SK-N-SH treated with all-trans-retinoic acid at 6 μM for 48 hours (cell line): ENCODE data around the gene PTBP1.

Source experiments
- ATAC-seq: fragments of 200-7000 bp; cut with Tn5 transposase; 3 replicates; pipeline ENCODE4 v1.9.1; 2020; ENCODE audit warnings: mild to moderate bottlenecking, moderate library complexity
- BACH2 ChIP-seq: fragments of 250-450 bp; sonication (Bioruptor Pico); IDR thresholded peaks from 2 replicates; pipeline ENCODE4 v1.9.0; 2021; ENCODE audit warnings: mild to moderate bottlenecking, borderline replicate concordance
- CSRNP3 ChIP-seq: fragments of 250-450 bp; sonication (Bioruptor Pico); IDR thresholded peaks from 2 replicates; pipeline ENCODE4 v1.5.1; 2021; ENCODE audit warnings: mild to moderate bottlenecking, moderate library complexity
- ESRRG ChIP-seq: fragments of 250-450 bp; sonication (Bioruptor Pico); IDR thresholded peaks from 2 replicates; pipeline ENCODE4 v1.6.1; 2021; ENCODE audit warnings: mild to moderate bottlenecking
- OSR1 ChIP-seq: fragments of 250-450 bp; sonication (Bioruptor Pico); IDR thresholded peaks from 2 replicates; pipeline ENCODE4 v1.8.0; 2022; ENCODE audit warnings: moderate library complexity, mild to moderate bottlenecking, inconsistent platforms
- PPARA ChIP-seq: fragments of 250-450 bp; sonication (Bioruptor Pico); IDR thresholded peaks from 2 replicates; pipeline ENCODE4 v1.5.0; 2020; ENCODE audit warnings: mild to moderate bottlenecking, borderline replicate concordance
- TCF4 ChIP-seq: fragments of 250-450 bp; sonication (Bioruptor Pico); IDR thresholded peaks from 2 replicates; pipeline ENCODE4 v1.8.0; 2021; ENCODE audit warnings: mild to moderate bottlenecking, moderate library complexity, borderline replicate concordance
- TF ChIP-seq, protein P1 (sequence below): fragments of 250-450 bp; sonication (Bioruptor Pico); IDR thresholded peaks from 2 replicates; pipeline ENCODE4 v1.8.0; 2021; ENCODE audit warnings: low read depth, mild to moderate bottlenecking, moderate library complexity, borderline replicate concordance
- TF ChIP-seq, protein P2 (sequence below): fragments of 250-450 bp; sonication (Bioruptor Pico); IDR thresholded peaks from 2 replicates; pipeline ENCODE4 v1.5.0; 2020; ENCODE audit warnings: mild to moderate bottlenecking, moderate library complexity
- TF ChIP-seq, protein P3 (sequence below): fragments of 250-450 bp; sonication (Bioruptor Pico); IDR thresholded peaks from 2 replicates; pipeline ENCODE4 v1.8.0; 2020; ENCODE audit warnings: mild to moderate bottlenecking, moderate library complexity, borderline replicate concordance

The PTBP1 gene

GRCh38 chr19:805600-806550 is 8.6 kb downstream of the PTBP1 start:
- TF ChIP-seq ESRRG (CRISPR knock-in tag), result no peak
- TF ChIP-seq, protein P1, sequence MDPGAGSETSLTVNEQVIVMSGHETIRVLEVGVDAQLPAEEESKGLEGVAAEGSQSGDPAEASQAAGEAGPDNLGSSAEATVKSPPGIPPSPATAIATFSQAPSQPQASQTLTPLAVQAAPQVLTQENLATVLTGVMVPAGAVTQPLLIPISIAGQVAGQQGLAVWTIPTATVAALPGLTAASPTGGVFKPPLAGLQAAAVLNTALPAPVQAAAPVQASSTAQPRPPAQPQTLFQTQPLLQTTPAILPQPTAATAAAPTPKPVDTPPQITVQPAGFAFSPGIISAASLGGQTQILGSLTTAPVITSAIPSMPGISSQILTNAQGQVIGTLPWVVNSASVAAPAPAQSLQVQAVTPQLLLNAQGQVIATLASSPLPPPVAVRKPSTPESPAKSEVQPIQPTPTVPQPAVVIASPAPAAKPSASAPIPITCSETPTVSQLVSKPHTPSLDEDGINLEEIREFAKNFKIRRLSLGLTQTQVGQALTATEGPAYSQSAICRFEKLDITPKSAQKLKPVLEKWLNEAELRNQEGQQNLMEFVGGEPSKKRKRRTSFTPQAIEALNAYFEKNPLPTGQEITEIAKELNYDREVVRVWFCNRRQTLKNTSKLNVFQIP, result no peak
- TF ChIP-seq, protein P2, sequence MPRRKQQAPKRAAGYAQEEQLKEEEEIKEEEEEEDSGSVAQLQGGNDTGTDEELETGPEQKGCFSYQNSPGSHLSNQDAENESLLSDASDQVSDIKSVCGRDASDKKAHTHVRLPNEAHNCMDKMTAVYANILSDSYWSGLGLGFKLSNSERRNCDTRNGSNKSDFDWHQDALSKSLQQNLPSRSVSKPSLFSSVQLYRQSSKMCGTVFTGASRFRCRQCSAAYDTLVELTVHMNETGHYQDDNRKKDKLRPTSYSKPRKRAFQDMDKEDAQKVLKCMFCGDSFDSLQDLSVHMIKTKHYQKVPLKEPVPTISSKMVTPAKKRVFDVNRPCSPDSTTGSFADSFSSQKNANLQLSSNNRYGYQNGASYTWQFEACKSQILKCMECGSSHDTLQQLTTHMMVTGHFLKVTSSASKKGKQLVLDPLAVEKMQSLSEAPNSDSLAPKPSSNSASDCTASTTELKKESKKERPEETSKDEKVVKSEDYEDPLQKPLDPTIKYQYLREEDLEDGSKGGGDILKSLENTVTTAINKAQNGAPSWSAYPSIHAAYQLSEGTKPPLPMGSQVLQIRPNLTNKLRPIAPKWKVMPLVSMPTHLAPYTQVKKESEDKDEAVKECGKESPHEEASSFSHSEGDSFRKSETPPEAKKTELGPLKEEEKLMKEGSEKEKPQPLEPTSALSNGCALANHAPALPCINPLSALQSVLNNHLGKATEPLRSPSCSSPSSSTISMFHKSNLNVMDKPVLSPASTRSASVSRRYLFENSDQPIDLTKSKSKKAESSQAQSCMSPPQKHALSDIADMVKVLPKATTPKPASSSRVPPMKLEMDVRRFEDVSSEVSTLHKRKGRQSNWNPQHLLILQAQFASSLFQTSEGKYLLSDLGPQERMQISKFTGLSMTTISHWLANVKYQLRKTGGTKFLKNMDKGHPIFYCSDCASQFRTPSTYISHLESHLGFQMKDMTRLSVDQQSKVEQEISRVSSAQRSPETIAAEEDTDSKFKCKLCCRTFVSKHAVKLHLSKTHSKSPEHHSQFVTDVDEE (CRISPR knock-in tag), result no peak
- TF ChIP-seq OSR1 (CRISPR knock-in tag), result no peak
- TF ChIP-seq TCF4 (CRISPR knock-in tag), result no peak
- TF ChIP-seq CSRNP3, result no peak
- no peak for ATAC-seq

- no peak for ATAC-seq
Measured at GRCh38 chr19:806815-807421, 9.7 kb downstream of the PTBP1 start.

DNA sequence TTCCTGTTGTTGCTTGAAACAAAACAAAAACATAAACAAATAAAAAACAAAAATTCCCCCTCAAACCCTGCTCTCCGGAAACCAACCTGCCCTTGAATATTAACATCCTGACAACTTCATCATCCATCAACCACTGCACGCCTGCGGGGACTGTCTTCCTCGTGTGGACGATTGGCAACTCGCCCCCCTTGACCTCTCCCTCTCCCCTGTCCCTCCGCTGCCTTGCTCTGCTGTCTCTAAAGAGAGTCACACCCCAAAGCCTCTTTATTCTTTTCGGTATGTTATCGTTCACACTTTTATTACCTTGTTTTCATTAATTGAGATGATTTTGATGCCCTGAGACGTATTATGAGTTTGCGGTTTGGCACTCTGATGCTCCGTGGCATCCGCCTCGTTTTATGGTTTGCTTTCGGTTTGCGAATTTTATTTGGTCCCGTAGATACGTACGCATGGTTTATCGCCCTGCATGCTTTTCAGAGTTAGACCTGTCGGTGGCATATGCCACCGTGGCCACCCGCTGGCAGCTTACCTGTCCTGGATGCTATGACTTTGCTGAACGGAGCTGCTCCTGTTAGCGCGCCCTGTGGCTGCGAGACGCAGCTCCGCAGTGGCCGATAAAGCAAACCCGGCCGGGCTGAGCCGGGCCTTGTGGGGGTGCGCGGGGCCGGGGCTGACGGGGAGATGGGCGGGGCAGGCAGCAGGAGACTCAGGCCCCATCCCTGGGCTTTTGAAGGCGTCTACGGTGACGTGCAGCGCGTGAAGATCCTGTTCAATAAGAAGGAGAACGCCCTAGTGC is 10.6 kb downstream of the PTBP1 start:
- no peak for ATAC-seq

More at GRCh38 chr19:806815-807421, 9.7 kb downstream of the PTBP1 start:
- no peak for TF ChIP-seq PPARA (CRISPR knock-in tag)
- TF ChIP-seq, protein P3, sequence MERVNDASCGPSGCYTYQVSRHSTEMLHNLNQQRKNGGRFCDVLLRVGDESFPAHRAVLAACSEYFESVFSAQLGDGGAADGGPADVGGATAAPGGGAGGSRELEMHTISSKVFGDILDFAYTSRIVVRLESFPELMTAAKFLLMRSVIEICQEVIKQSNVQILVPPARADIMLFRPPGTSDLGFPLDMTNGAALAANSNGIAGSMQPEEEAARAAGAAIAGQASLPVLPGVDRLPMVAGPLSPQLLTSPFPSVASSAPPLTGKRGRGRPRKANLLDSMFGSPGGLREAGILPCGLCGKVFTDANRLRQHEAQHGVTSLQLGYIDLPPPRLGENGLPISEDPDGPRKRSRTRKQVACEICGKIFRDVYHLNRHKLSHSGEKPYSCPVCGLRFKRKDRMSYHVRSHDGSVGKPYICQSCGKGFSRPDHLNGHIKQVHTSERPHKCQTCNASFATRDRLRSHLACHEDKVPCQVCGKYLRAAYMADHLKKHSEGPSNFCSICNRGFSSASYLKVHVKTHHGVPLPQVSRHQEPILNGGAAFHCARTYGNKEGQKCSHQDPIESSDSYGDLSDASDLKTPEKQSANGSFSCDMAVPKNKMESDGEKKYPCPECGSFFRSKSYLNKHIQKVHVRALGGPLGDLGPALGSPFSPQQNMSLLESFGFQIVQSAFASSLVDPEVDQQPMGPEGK (CRISPR knock-in tag), result no peak
- TF ChIP-seq, all 23 proteins: peak for 0

More for the DNA sequence above, 10.6 kb downstream of the PTBP1 start:
- no peak for TF ChIP-seq BACH2
- no peak for TF ChIP-seq PPARA (CRISPR knock-in tag)
- TF ChIP-seq, protein P2 (CRISPR knock-in tag), result no peak
- no peak for TF ChIP-seq CSRNP3
